ENCODE data around the gene WDR44. TPM values are rescaled to one million over a fixed set of nuclear protein-coding genes. Genes with fewer than 3 reads are reported as not detected.

The WDR44 gene
- total RNA-seq, 1 donor from 2014 or later: 19.3 TPM

GRCh38 chrX:118420462-118420861 lies 74.6 kb downstream of the WDR44 start:
- no peaks in the 10 kb centered on the region for H3K27me3 Mint-ChIP-seq (ENCODE audit: low read depth)
- TF ChIP-seq, protein P1, sequence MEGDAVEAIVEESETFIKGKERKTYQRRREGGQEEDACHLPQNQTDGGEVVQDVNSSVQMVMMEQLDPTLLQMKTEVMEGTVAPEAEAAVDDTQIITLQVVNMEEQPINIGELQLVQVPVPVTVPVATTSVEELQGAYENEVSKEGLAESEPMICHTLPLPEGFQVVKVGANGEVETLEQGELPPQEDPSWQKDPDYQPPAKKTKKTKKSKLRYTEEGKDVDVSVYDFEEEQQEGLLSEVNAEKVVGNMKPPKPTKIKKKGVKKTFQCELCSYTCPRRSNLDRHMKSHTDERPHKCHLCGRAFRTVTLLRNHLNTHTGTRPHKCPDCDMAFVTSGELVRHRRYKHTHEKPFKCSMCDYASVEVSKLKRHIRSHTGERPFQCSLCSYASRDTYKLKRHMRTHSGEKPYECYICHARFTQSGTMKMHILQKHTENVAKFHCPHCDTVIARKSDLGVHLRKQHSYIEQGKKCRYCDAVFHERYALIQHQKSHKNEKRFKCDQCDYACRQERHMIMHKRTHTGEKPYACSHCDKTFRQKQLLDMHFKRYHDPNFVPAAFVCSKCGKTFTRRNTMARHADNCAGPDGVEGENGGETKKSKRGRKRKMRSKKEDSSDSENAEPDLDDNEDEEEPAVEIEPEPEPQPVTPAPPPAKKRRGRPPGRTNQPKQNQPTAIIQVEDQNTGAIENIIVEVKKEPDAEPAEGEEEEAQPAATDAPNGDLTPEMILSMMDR (IDR thresholded peaks at IDR 0.05): no peak
- no peak for DNase-seq (ENCODE audit: low spot score)
- peaks cover 13% of the 10 kb centered on the region for H3K4me1 Mint-ChIP-seq (ENCODE audit: low read depth)
- no peak overlapping the region for H3K4me3 Mint-ChIP-seq (ENCODE audit: unreplicated experiment)
- no peak overlapping the region for H3K27ac Mint-ChIP-seq (ENCODE audit: unreplicated experiment)
- H3K9me3 Mint-ChIP-seq (ENCODE audit: low read depth): no peaks in the 10 kb centered on the region
- peaks cover 12% of the 10 kb centered on the region for H3K36me3 Mint-ChIP-seq (ENCODE audit: low read depth)

- no peak for DNase-seq (ENCODE audit: low spot score)
- Mint-ChIP-seq H3K4me3 (ENCODE audit: unreplicated experiment) (no peak overlapping the region), H3K27ac (ENCODE audit: unreplicated experiment) (no peak overlapping the region), H3K9me3 (ENCODE audit: low read depth) (no peaks in the 10 kb centered on the region), H3K36me3 (ENCODE audit: low read depth) (peaks cover 9% of the 10 kb centered on the region), H3K4me1 (ENCODE audit: low read depth) (peaks cover 9% of the 10 kb centered on the region), H3K27me3 (ENCODE audit: low read depth) (no peaks in the 10 kb centered on the region)
- TF ChIP-seq, protein P1 (IDR thresholded peaks at IDR 0.05): no peak
These were observed 77.7 kb downstream of the WDR44 start for GRCh38 chrX:118423558-118423957.

DNA sequence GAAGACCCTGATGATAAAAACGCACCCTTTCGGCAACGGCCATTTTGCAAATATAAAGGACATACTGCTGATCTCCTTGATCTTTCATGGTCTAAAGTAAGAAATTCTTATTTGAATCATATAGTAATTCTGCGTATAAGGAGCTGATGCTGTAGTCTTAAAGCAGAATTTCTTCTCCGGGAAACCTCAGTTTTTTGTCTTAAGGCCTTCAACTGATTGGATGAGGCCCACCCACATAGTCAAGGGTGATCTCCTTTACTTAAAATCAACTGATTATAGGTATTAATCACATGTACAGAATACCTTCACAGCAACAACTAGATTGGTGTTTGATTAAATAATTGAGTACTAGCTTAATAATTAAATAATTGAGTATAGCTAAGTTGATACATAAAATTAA lies 86.9 kb downstream of the WDR44 start:
- Mint-ChIP-seq H3K9me3 (ENCODE audit: low read depth) (no peaks in the 10 kb centered on the region), H3K36me3 (ENCODE audit: low read depth) (peaks cover 14% of the 10 kb centered on the region), H3K4me1 (ENCODE audit: low read depth) (no peaks in the 10 kb centered on the region), H3K4me3 (ENCODE audit: unreplicated experiment) (no peak overlapping the region), H3K27me3 (ENCODE audit: low read depth) (no peaks in the 10 kb centered on the region), H3K27ac (ENCODE audit: unreplicated experiment) (no peak overlapping the region)
- no peak for DNase-seq (ENCODE audit: low spot score)
- TF ChIP-seq, protein P1 (IDR thresholded peaks at IDR 0.05): no peak

GRCh38 chrX:118437283-118437682 lies 91.4 kb downstream of the WDR44 start:
- no peaks in the 10 kb centered on the region for H3K4me1 Mint-ChIP-seq (ENCODE audit: low read depth)
- no peak overlapping the region for H3K27ac Mint-ChIP-seq (ENCODE audit: unreplicated experiment)
- H3K4me3 Mint-ChIP-seq (ENCODE audit: unreplicated experiment): no peak overlapping the region
- no peaks in the 10 kb centered on the region for H3K9me3 Mint-ChIP-seq (ENCODE audit: low read depth)
- TF ChIP-seq, protein P1 (IDR thresholded peaks at IDR 0.05): no peak
- no peak for DNase-seq (ENCODE audit: low spot score)
- H3K27me3 Mint-ChIP-seq (ENCODE audit: low read depth): no peaks in the 10 kb centered on the region
- H3K36me3 Mint-ChIP-seq (ENCODE audit: low read depth): peaks cover 12% of the 10 kb centered on the region

DNA sequence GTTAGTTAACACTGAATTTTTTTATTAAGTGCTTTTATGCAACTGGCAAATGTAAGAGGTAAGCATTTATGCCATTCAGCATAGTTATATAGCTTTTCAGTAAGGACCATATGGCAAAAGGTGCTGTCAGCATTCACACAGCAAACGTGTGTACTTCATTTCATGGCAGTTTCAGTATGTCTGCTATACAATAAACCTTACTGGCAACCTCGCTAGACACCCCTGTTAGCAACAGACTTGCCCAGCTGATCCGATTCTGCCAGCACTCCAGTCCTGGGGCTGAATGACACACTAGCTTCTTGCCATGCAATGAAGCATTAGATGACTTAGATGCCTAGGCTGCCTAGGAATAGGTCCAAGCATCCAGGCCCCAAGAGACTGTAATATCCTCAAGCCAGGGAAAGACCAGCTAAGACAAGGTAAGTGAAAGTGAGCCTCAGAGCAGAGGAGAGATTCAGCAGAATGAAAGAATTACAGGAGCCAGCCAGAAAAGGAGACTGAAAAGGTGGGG lies 102.4 kb downstream of the WDR44 start:
- Mint-ChIP-seq H3K9me3 (ENCODE audit: low read depth) (no peaks in the 10 kb centered on the region), H3K4me1 (ENCODE audit: low read depth) (peaks cover 9% of the 10 kb centered on the region), H3K27ac (ENCODE audit: unreplicated experiment) (peak overlapping the region; percentile 5), H3K27me3 (ENCODE audit: low read depth) (no peaks in the 10 kb centered on the region), H3K36me3 (ENCODE audit: low read depth) (peaks cover 9% of the 10 kb centered on the region), H3K4me3 (ENCODE audit: unreplicated experiment) (no peak overlapping the region)
- no peak for DNase-seq (ENCODE audit: low spot score)
- TF ChIP-seq, protein P1 (IDR thresholded peaks at IDR 0.05): no peak
